NK-92 (cell line): Measurements from ENCODE around the gene ESF1.
"Not testable (repeated sequence)": the region's sequence is repeated elsewhere in the genome, so short reads cannot be mapped to it uniquely, and the experiment has no call there.

ENCODE experiments used
- DNase-seq: peaks from one replicate; lab custom pipeline; 2025; ENCODE audit not compliant: unreplicated experiment; lab: John Stamatoyannopoulos, UW

The ESF1 gene

GRCh38 chr20:13745784-13746183, 38.9 kb downstream of the ESF1 start:
- DNase-seq, result no peak

- no peak for DNase-seq
Measured at GRCh38 chr20:13744352-13744751, 40.4 kb downstream of the ESF1 start.

- no peak for DNase-seq
Measured at GRCh38 chr20:13741879-13742278, 42.8 kb downstream of the ESF1 start.

GRCh38 chr20:13739731-13740649, 44.7 kb downstream of the ESF1 start:
- DNase-seq, result no peak

GRCh38 chr20:13738187-13738586, 46.5 kb downstream of the ESF1 start:
- DNase-seq, result not testable (repeated sequence)

- DNase-seq, result no peak
Measured at GRCh38 chr20:13736436-13737191, 48.1 kb downstream of the ESF1 start.

GRCh38 chr20:13735826-13736225, 48.9 kb downstream of the ESF1 start:
- DNase-seq, result no peak

- no peak for DNase-seq
Measured at GRCh38 chr20:13723011-13723410, 61.7 kb downstream of the ESF1 start.

- DNase-seq, result no peak
Measured at GRCh38 chr20:13718171-13718570, 66.5 kb downstream of the ESF1 start.

GRCh38 chr20:13717631-13718044, 67.1 kb downstream of the ESF1 start:
- no peak for DNase-seq

- no peak for DNase-seq
Measured at GRCh38 chr20:13715171-13715570, 69.5 kb downstream of the ESF1 start.

GRCh38 chr20:13708234-13708633, 76.5 kb downstream of the ESF1 start:
- no peak for DNase-seq

GRCh38 chr20:13703265-13703664, 81.5 kb downstream of the ESF1 start:
- DNase-seq, result no peak

- DNase-seq, result no peak
Measured at GRCh38 chr20:13701486-13701885, 83.2 kb downstream of the ESF1 start.

GRCh38 chr20:13700761-13701160, 84.0 kb downstream of the ESF1 start:
- no peak for DNase-seq

- DNase-seq, result no peak
Measured at GRCh38 chr20:13694420-13695150, 90.1 kb downstream of the ESF1 start.

- no peak for DNase-seq
Measured at GRCh38 chr20:13692802-13693736, 91.7 kb downstream of the ESF1 start.

GRCh38 chr20:13690943-13691342, 93.8 kb downstream of the ESF1 start:
- no peak for DNase-seq

- DNase-seq, result no peak
Measured at GRCh38 chr20:13687815-13688214, 96.9 kb downstream of the ESF1 start.

GRCh38 chr20:13685623-13686022, 99.1 kb downstream of the ESF1 start:
- DNase-seq, result no peak
